Transverse colon (tissue), 4 donors: ENCODE results near the gene FBXL3. TPM values are rescaled to one million over a fixed set of nuclear protein-coding genes. Genes with fewer than 3 reads are reported as not detected.

Source experiments
- DNase-seq: peaks from one replicate; pipeline ENCODE4 v3.0.0-alpha.2; 2019
- H3K27ac ChIP-seq, 4 donors: fragments of 200-600 bp; sonication (generic); 2 replicates each; pipeline ENCODE4 v1.5.1; 2016 to 2018; ENCODE audit warnings: inconsistent platforms in 4 of 4
- H3K27me3 ChIP-seq: fragments of 200-600 bp; sonication (generic); 2 replicates; pipeline ENCODE4 v1.5.1; 2017; ENCODE audit warnings: inconsistent platforms
- H3K36me3 ChIP-seq, 4 donors: fragments of 200-600 bp; sonication (generic); 2 replicates each; pipeline ENCODE4 v1.5.1; 2017 to 2019; ENCODE audit warnings: inconsistent platforms in 4 of 4
- H3K4me1 ChIP-seq, 4 donors: fragments of 200-600 bp; sonication (generic); 2 replicates each; pipeline ENCODE4 v1.5.1; 2017 to 2020; ENCODE audit warnings: inconsistent platforms in 4 of 4
- H3K4me3 ChIP-seq, 4 donors: fragments of 200-600 bp; sonication (generic); 1 replicate in 1 of 4; 2 replicates in 3 of 4; pipeline versions ENCODE4 v1.5.1 to v1.6.1; 2017 to 2019; ENCODE audit warnings: inconsistent platforms in 4 of 4
- H3K9me3 ChIP-seq, 2 donors: fragments of 200-600 bp; sonication (generic); 2 replicates each; pipeline ENCODE4 v1.5.1; 2017 to 2019; ENCODE audit warnings: inconsistent platforms in 2 of 2
- CTCF ChIP-seq, 5 experiments: fragments of 200-600 bp in 3 of 5; fragments of 450-650 bp in 2 of 5; sonication (generic) in 3 of 5; IDR thresholded peaks; 1 replicate in 2 of 5; 2 replicates in 3 of 5; pipeline ENCODE4 v1.5.1; 2016 to 2017; ENCODE audit warnings: antibody characterized with exemption in 5 of 5, inconsistent platforms in 3 of 5, mild to moderate bottlenecking in 2 of 5, moderate library complexity in 1 of 5
- EP300 ChIP-seq: sonication (generic); formaldehyde crosslinking; IDR thresholded peaks from one replicate; pipeline ENCODE4 v1.6.1; 2017; ENCODE audit warnings: antibody characterized with exemption, low read depth
- POLR2A ChIP-seq: fragments of 450-650 bp; IDR thresholded peaks from one replicate; pipeline ENCODE4 v1.6.1; 2016; ENCODE audit warnings: antibody characterized with exemption, mild to moderate bottlenecking, moderate library complexity
- POLR2AphosphoS5 ChIP-seq, 3 donors: sonication (generic); formaldehyde crosslinking; IDR thresholded peaks; one replicate each; pipeline ENCODE4 v1.6.1; 2016; ENCODE audit warnings: antibody characterized with exemption in 3 of 3
- WGBS, 2 donors: methylation state at CpG; one replicate each; pipeline ENCODE4 v1.1.5; 2018; ENCODE audit warnings: low coverage in 1 of 2; 5-methylcytosine and 5-hydroxymethylcytosine counted together
- in situ Hi-C, 4 donors: fragments of 200-750 bp; cut with MboI; loops; one replicate each; pipeline versions ENCODE4 v1.15.0 to v1.15.1; 2017; ENCODE audit warnings: low sequenced_read_pairs in 3 of 4, low pct_ligation_motif_present in 1 of 4, low pct_unique_long_range_greater_than_20kb in 1 of 4
- intact Hi-C: fragments of 100-400 bp; cut with DNase I; formaldehyde crosslinking; loops from one replicate; pipeline ENCODE4 v1.15.1; 2023; ENCODE audit warnings: low total_unique reads
- total RNA-seq, 4 donors: library from RNA; depleted of rRNA; stranded (reverse); fragments of >200 nt; gene quantifications; one replicate each; pipeline ENCODE4 v1.1.0, GENCODE V29; 2016

FBXL3 gene
- total RNA-seq, 4 donors from 2014 or later: 23.1 to 111 (median 88.4) TPM

- Histone ChIP-seq H3K9me3 (no peaks in the 10 kb centered on the region), H3K27me3 (no peaks in the 10 kb centered on the region), H3K4me3 (no peak overlapping the region), H3K36me3 (peaks cover 0 to 36% (median 3%) of the 10 kb centered on the region in 4 donors), H3K4me1 (peaks cover 0 to 32% (median 21%) of the 10 kb centered on the region in 4 donors), H3K27ac (no peak overlapping the region)
- intact Hi-C loops (no loop called here), in situ Hi-C loops (no loop called here)
- TF ChIP-seq EP300 (no peak), POLR2AphosphoS5 (IDR thresholded peaks at IDR 0.05) (no peak), CTCF (IDR thresholded peaks at IDR 0.05) (no peak), POLR2A (no peak)
- WGBS, 2 donors: 60 to 66% methylated on average over 4 of the region's 4 CpGs
- DNase-seq: no peak
Measured at GRCh38 chr13:77001540-77001939, 25.4 kb downstream of the FBXL3 start.

DNA sequence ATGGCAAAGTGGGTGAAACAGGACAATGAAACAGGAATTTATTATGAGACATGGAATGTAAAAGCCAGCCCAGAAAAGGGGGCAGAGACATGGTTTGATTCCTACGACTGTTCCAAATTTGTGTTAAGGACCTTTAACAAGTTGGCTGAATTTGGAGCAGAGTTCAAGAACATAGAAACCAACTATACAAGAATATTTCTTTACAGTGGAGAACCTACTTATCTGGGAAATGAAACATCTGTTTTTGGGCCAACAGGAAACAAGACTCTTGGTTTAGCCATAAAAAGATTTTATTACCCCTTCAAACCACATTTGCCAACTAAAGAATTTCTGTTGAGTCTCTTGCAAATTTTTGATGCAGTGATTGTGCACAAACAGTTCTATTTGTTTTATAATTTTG is 26.5 kb downstream of the FBXL3 start:
- intact Hi-C loops: no loop called here
- Histone ChIP-seq H3K4me1 (peaks cover 0 to 32% (median 21%) of the 10 kb centered on the region in 4 donors), H3K36me3 (peaks cover 0 to 30% (median 5%) of the 10 kb centered on the region in 4 donors), H3K9me3 (no peaks in the 10 kb centered on the region), H3K27me3 (no peaks in the 10 kb centered on the region), H3K27ac (peak overlapping the region in 3 of 4 donors; percentile 6 to 20 (median 11)), H3K4me3 (no peak overlapping the region)
- WGBS, 2 donors: 19 to 22% methylated on average over 1 of the region's 1 CpG
- in situ Hi-C loops: no loop called here
- no peak for DNase-seq
- TF ChIP-seq POLR2A: no peak
- TF ChIP-seq POLR2AphosphoS5 (IDR thresholded peaks at IDR 0.05): no peak
- TF ChIP-seq EP300: no peak
- no peak for TF ChIP-seq CTCF (IDR thresholded peaks at IDR 0.05)

- intact Hi-C loops: no loop called here
Measured at GRCh38 chr13:76994281-76994680, 32.7 kb downstream of the FBXL3 start.

GRCh38 chr13:76993473-76993872 is 33.5 kb downstream of the FBXL3 start:
- no peak for DNase-seq
- Histone ChIP-seq H3K4me1 (peaks cover 0 to 13% (median 4%) of the 10 kb centered on the region in 4 donors), H3K4me3 (peak overlapping the region in 1 of 4 donors; percentile 62), H3K27me3 (no peaks in the 10 kb centered on the region), H3K9me3 (no peaks in the 10 kb centered on the region), H3K36me3 (peaks cover 0 to 16% (median 5%) of the 10 kb centered on the region in 4 donors), H3K27ac (peak overlapping the region in 3 of 4 donors; percentile 91 to 93 (median 92))
- 79 to 80% methylated on average over 5 of the region's 5 CpGs for WGBS, 2 donors
- TF ChIP-seq EP300: no peak
- TF ChIP-seq CTCF (IDR thresholded peaks at IDR 0.05): no peak
- TF ChIP-seq POLR2A: no peak
- no peak for TF ChIP-seq POLR2AphosphoS5 (IDR thresholded peaks at IDR 0.05)
- in situ Hi-C loops (no loop called here), intact Hi-C loops (no loop called here)

More at GRCh38 chr13:76994281-76994680, 32.7 kb downstream of the FBXL3 start:
- H3K36me3 ChIP-seq: peaks cover 0 to 19% (median 5%) of the 10 kb centered on the region in 4 donors
- no peaks in the 10 kb centered on the region for H3K9me3 ChIP-seq
- TF ChIP-seq POLR2A (no peak), EP300 (no peak)
- peaks cover 0 to 13% (median 4%) of the 10 kb centered on the region in 4 donors for H3K4me1 ChIP-seq
- in situ Hi-C loops: no loop called here
- no peak overlapping the region for H3K27ac ChIP-seq
- no peak overlapping the region for H3K4me3 ChIP-seq
- 96 to 100% methylated on average over 3 of the region's 3 CpGs for WGBS, 2 donors
- no peak for DNase-seq
- no peaks in the 10 kb centered on the region for H3K27me3 ChIP-seq

DNA sequence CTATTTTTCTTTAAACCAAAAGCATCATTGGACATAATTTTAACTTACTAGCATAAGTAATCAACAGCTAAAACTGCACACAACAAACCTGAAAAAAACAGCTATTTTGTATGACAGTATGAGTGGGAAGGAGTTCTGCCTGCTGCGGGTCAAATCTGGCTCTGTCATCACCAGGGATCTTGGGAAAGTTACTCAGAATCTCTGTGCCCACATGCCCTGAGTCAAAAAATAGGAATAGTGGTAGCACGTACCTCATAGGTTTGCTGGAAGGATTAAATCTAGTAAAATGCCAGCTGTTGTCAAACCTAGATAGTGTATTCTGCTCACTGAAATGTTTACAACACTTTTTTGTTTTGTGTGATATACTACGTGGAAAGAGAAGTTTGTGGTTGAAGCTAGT is 33.9 kb downstream of the FBXL3 start:
- H3K36me3 ChIP-seq: peaks cover 0 to 13% (median 5%) of the 10 kb centered on the region in 4 donors
- in situ Hi-C loops: no loop called here
- 37 to 43% methylated on average over 3 of the region's 3 CpGs for WGBS, 2 donors
- no peaks in the 10 kb centered on the region for H3K9me3 ChIP-seq
- no peak for TF ChIP-seq POLR2A
- TF ChIP-seq EP300: no peak
- no peak for TF ChIP-seq CTCF (IDR thresholded peaks at IDR 0.05)
- TF ChIP-seq POLR2AphosphoS5 (IDR thresholded peaks at IDR 0.05): no peak
- peaks cover 0 to 13% (median 4%) of the 10 kb centered on the region in 4 donors for H3K4me1 ChIP-seq
- intact Hi-C loops: no loop called here
- H3K27ac ChIP-seq: peak overlapping the region; percentile 90 to 93 (median 92)
- DNase-seq: no peak
- peak overlapping the region; percentile 57 to 82 (median 68) for H3K4me3 ChIP-seq
- no peaks in the 10 kb centered on the region for H3K27me3 ChIP-seq
